Astrocyte of the spinal cord (primary cell): ENCODE measurements around the gene MPHOSPH9.

ENCODE experiments used
- DNase-seq: peaks from one replicate; pipeline ENCODE4 v3.0.0; 2011; ENCODE audit warnings: low read depth, low spot score
- H3K4me3 ChIP-seq: 2 replicates; pipeline ENCODE4 v1.5.1; 2011; ENCODE audit warnings: low read depth, mild to moderate bottlenecking, low read length, moderate library complexity
- CTCF ChIP-seq: IDR thresholded peaks from 2 replicates; pipeline ENCODE4 v1.5.1; 2012; ENCODE audit warnings: low read depth, mild to moderate bottlenecking, low read length, inconsistent platforms
- in situ Hi-C: cut with HindIII; loops from 2 replicates; pipeline ENCODE4 v1.10.0; 2017; ENCODE audit warnings: low sequenced_read_pairs

Gene MPHOSPH9

GRCh38 chr12:123163227-123163626 lies 69.7 kb downstream of the MPHOSPH9 start:
- in situ Hi-C loops: no loop called here
- TF ChIP-seq CTCF: no peak
- H3K4me3 ChIP-seq: no peak overlapping the region
- no peak for DNase-seq

- in situ Hi-C loops: no loop called here
- no peak for DNase-seq
Measured at GRCh38 chr12:123160801-123161487, 72.0 kb downstream of the MPHOSPH9 start.

GRCh38 chr12:123153906-123154305 lies 79.0 kb downstream of the MPHOSPH9 start:
- no peak overlapping the region for H3K4me3 ChIP-seq
- DNase-seq: no peak
- TF ChIP-seq CTCF: no peak
- in situ Hi-C loops: no loop called here

More at GRCh38 chr12:123160801-123161487, 72.0 kb downstream of the MPHOSPH9 start:
- no peak overlapping the region for H3K4me3 ChIP-seq
- no peak for TF ChIP-seq CTCF

- no peak for TF ChIP-seq CTCF
- DNase-seq: no peak
- in situ Hi-C loops: no loop called here
- no peak overlapping the region for H3K4me3 ChIP-seq
Measured at GRCh38 chr12:123152833-123153232, 80.1 kb downstream of the MPHOSPH9 start.

GRCh38 chr12:123151457-123152454 lies 81.2 kb downstream of the MPHOSPH9 start:
- in situ Hi-C loops: no loop called here
- peak overlapping the region; percentile 48 for H3K4me3 ChIP-seq
- no peak for TF ChIP-seq CTCF
- no peak for DNase-seq

GRCh38 chr12:123150744-123151456 lies 82.0 kb downstream of the MPHOSPH9 start, which contains the start of gene PITPNM2:
PITPNM2 (minus strand) TSS chr12:123151090; CDS start chr12:123034590, 116,500 bp downstream.
- TF ChIP-seq CTCF: peak; percentile 13
- H3K4me3 ChIP-seq: peak within 1 kb of the TSS; percentile 57
- peak; percentile 46 for DNase-seq
- in situ Hi-C loops: no loop called here
